LNCAP (cell line): ENCODE data around the gene GRM8.

Source experiments
- CTCF ChIP-seq: fragments of 450-650 bp; IDR thresholded peaks from 2 replicates; pipeline ENCODE4 v1.5.1; 2017; ENCODE audit warnings: mild to moderate bottlenecking

Gene GRM8

DNA sequence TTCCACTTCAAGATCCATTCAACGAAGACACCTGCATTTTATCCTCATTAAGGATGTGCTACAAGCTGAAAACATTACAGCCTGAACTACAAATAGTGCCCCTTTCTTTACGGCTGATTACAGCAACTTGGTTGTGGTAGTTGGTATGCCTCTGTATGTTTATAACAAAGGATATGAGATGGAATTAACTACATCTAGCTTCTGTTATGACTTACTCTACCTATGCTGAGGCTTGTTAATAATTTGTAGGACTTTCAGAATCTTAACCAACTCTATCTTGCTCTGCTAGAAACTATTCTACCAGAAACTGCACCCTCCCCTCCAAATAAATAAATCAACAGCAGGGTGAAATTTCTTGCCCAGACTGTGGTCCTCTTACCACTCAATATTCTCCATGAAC lies 448.1 kb downstream of the GRM8 start:
- TF ChIP-seq CTCF = no peak

- TF ChIP-seq CTCF = no peak
These were observed 448.8 kb downstream of the GRM8 start for GRCh38 chr7:126803990-126804389.

GRCh38 chr7:126803060-126803665 lies 449.6 kb downstream of the GRM8 start:
- TF ChIP-seq CTCF = peak; percentile 80

GRCh38 chr7:126801733-126802132 lies 451.0 kb downstream of the GRM8 start:
- TF ChIP-seq CTCF = no peak

- TF ChIP-seq CTCF = no peak
These were observed 453.2 kb downstream of the GRM8 start for GRCh38 chr7:126799541-126799940.

DNA sequence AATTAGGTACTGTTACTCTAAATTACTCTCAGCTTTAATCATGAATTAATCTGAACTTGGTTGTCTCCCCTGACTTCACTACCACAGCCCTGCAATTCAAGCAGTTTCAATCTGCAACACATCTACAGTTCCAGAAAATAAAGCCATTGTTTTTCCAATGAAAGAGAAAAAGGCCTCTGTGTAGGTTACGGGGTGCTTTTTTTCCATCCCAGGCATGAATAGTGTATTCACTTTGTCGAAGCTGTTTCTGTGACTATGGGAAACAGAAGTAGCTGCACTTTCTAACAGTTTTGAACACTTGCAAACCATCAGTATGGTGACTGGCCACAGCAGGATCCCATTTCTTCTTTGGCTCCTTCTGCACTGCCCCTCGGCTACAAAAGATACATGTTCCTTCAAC lies 460.2 kb downstream of the GRM8 start:
- no peak for TF ChIP-seq CTCF

- TF ChIP-seq CTCF = no peak
These were observed 461.4 kb downstream of the GRM8 start for GRCh38 chr7:126791306-126791705.

- no peak for TF ChIP-seq CTCF
These were observed 462.0 kb downstream of the GRM8 start for GRCh38 chr7:126790763-126791162.
